ENCODE data around the gene WWP2.
"Not testable (repeated sequence)": the region's sequence is repeated elsewhere in the genome, so short reads cannot be mapped to it uniquely, and the experiment has no call there.

WWP2 gene

GRCh38 chr16:69951017-69951671, 189.0 kb downstream of the WWP2 start, which contains the start of gene CLEC18A:
Gene CLEC18A, plus strand, starts transcription at chr16:69951334. Its CDS starts 33 bp downstream, at chr16:69951367.
- DNase-seq (ENCODE audit: low read depth): not testable (repeated sequence)

DNA sequence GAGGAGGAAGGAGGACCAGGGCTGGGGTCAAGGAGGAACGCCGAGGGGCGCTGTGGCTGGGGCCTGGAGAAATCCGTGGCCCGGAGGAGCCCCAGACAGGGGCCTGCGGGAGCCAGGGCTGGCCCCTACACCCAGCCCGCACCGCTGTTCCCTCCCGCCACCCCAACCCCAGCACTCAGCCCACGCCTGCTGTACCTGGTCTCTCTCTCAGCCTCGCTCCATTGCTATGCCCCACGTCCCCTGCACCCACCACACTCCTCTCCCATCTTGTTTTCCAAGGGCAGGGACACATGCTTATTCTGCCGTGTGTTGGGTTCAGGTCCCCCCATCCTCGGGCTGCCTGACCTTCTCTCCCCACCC, 189.5 kb downstream of the WWP2 start:
- not testable (repeated sequence) for DNase-seq (ENCODE audit: low read depth)

GRCh38 chr16:69952116-69952515, 190.0 kb downstream of the WWP2 start:
- not testable (repeated sequence) for DNase-seq (ENCODE audit: low read depth)

GRCh38 chr16:69952572-69953355, 190.6 kb downstream of the WWP2 start:
- not testable (repeated sequence) for DNase-seq (ENCODE audit: low read depth)

DNA sequence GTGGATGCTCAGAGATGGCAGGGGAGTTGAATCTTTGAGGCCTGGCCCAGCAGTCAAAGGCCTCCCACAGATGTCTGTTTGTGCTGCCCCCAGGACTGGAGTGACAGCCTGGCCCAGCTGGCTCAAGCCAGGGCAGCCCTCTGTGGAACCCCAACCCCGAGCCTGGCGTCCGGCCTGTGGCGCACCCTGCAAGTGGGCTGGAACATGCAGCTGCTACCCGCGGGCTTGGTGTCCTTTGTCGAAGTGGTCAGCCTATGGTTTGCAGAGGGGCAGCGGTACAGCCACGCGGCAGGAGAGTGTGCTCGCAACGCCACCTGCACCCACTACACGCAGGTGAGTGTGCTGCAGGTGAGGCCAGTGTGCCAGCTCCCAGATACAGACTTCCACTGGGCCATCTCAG, 192.1 kb downstream of the WWP2 start:
- DNase-seq (ENCODE audit: low read depth): not testable (repeated sequence)

DNA sequence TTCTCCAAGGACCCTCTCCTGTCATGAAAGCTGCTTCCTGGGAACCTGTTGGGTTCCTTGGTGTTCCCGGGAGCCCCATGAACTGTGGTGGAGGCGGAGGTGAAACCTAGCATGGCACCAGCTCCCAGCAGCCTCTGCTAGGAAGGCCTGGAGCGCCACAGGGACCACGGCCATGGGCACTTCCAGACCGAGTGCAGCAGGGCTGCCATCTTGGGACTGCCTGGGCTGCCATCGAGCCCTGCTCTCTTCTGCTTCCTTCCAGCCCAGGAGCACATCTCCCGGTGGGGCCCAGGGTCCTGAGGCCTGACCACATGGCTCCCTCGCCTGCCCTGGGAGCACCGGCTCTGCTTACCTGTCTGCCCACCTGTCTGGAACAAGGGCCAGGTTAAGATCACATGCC, 201.2 kb downstream of the WWP2 start:
- not testable (repeated sequence) for DNase-seq (ENCODE audit: low read depth)

GRCh38 chr16:69964960-69965660, 203.0 kb downstream of the WWP2 start:
- DNase-seq (ENCODE audit: low read depth): not testable (repeated sequence)

DNA sequence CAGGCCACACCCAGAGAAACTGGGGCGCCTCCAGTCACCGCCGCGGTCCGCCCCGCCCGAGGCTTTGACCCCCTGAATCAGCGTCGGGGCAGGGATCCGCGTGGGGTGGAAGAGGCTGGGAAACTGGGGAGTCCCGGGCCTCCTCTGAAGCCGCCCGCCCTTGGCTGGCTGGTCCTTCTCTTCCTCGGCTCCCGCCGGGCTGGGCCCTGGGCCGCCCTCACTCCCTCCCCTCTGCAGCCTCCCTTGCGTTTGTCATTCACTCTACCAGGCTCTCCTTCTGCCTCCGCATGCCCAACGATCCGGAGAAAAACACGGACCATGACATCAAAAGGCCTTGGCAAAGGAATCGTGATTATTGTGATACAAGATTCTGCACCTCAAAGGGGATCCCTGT, 203.5 kb downstream of the WWP2 start:
- DNase-seq (ENCODE audit: low read depth): not testable (repeated sequence)

GRCh38 chr16:69967688-69968087, 205.6 kb downstream of the WWP2 start:
- DNase-seq (ENCODE audit: low read depth): not testable (repeated sequence)

DNA sequence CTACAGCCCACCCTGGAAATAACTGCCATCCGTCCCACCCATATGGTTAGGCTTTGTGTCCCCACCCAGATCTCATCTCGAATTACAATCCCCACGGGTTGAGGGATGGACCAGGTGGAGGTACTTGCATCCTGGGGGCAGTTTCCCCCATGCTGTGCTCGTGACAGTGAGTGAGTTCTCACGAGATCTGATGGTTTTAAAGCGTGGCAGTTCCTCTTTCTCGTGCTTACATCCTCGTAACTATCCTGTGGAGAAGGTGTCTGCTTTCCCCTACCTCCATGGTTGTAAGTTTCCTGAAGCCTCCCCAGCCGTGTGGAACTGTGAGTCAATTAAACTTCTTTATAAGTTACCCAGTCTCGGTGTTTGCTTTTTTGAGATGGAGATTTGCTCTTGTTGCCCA, 206.0 kb downstream of the WWP2 start:
- DNase-seq (ENCODE audit: low read depth): not testable (repeated sequence)

DNA sequence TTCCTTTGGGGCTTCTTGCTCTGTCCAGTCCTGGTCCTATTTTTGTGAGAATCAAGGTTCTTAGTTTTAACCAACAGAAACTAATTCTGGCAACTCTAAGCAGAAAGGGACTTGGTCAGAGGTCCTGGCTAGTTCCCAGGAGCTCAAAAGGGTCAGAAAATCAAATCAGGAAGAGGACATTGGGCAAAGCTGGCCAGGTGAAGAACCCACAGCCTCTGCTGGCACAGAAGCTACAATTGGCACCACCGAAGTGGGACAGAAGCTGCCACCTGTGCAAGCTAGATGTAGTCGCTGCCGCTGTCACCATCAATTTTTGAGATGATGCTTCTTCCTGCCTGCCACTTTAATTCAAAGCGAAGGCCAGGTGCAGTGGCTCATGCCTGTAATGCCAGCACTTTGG, 207.5 kb downstream of the WWP2 start:
- not testable (repeated sequence) for DNase-seq (ENCODE audit: low read depth)

- not testable (repeated sequence) for DNase-seq (ENCODE audit: low read depth)
Observed at GRCh38 chr16:69972120-69972519, 210.0 kb downstream of the WWP2 start.

DNA sequence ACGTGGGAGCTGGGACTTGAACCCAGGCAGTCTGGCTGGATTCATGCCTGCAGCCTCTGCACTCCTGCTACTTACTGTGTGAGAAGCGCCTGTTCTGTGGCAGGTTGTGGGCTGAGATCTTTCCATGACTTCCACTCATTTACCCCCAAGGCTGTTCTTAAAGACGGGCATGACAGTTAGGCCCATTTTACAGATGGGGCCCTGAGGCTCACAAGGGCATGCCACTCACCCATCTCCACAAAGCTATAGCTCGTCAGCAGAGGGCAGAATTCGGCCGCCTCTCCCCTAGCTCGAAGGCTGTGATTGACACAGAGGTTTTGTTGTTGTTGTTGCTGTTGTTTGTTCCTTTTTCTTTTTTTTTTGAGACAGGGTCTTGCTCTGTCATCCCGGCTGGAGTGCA, 210.8 kb downstream of the WWP2 start:
- DNase-seq (ENCODE audit: low read depth): not testable (repeated sequence)

GRCh38 chr16:69985196-69985595, 223.1 kb downstream of the WWP2 start:
- not testable (repeated sequence) for DNase-seq (ENCODE audit: low read depth)

All from stimulated activated CD4-positive, alpha-beta T cell treated with anti-CD3 and anti-CD28 coated beads, Interleukin-2, amount 100 ng/mL, for 4 hours (primary cell).